ENCODE data around the gene POLR1E. TPM values are rescaled to one million over a fixed set of nuclear protein-coding genes. Genes with fewer than 3 reads are reported as not detected.

Gene POLR1E
- total and polyA plus RNA-seq, 4 donors = 4.9 to 25.5 (median 14.4) TPM

DNA sequence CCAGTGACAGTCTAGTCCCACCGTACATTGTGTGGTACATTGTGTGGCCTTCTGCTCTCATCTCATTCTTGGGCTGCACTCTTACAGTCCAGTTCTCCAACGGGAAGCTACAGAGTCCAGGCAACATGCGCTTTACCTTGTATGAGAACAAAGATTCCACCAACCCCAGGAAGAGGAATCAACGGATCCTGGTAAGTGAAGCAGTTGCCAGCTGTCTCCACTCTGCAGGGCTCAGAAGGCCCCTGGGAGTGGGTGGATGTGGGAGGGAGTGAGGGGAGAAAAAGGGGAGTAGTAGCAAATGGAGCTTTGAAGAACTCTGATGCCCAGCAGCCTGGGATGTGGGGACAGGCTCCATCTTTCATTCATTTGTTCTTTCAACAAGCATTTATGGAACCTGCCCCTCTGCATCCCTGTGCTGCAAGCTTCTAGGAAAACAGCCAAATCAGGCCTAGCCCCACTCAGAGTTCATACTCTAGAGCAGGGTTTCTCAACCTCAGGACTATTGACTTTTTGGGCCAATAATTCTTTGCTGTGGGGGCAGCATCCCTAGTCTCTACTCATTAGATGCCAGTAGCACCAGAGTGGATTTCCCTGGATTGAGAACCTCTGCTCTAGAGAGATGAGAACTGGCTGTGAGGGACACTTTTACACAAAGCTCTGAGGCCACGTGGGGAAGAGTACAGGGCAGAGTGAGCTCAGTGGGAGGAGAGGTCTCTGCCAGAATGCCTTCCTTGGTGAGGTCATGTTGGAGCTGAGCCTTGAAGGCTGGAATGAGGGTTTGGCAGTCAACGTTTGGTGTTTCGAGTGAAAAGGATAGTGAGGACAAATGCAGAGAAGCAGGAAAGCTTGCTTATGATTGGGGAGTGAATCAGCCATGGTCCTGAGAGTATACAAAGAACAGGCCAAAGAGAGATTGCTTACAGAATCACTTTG lies 1.1 kb downstream of the POLR1E start:
- DNase-seq (ENCODE audit: low spot score) = no peak
- TF ChIP-seq NR2F2 (IDR thresholded peaks at IDR 0.05) (no peak), EGR1 (IDR thresholded peaks at IDR 0.05; ENCODE audit: low read depth in 2 of 2) (peak in 1 of 2 donors; percentile 39), FOXA2 (IDR thresholded peaks at IDR 0.05) (peak; percentile 56), GABPA (IDR thresholded peaks at IDR 0.05 in 1 of 2, conservative IDR thresholded peaks at IDR 0.05 in 1 of 2) (peak in 1 of 2 donors; percentile 63), HNF4G (IDR thresholded peaks at IDR 0.05) (peak; percentile 41), TAF1 (conservative IDR thresholded peaks at IDR 0.05) (no peak), RAD21 (IDR thresholded peaks at IDR 0.05) (peak; percentile 54 to 63), JUND (IDR thresholded peaks at IDR 0.05) (peak in 1 of 2 donors; percentile 77), YY1 (IDR thresholded peaks at IDR 0.05) (peak; percentile 72), HNF4A (conservative IDR thresholded peaks at IDR 0.05) (peak; percentile 85 to 91), RXRA (IDR thresholded peaks at IDR 0.05) (peak; percentile 95 to 98), FOXA1 (IDR thresholded peaks at IDR 0.05) (no peak), SP1 (IDR thresholded peaks at IDR 0.05) (peak; percentile 80)
- TF ChIP-seq, protein P1, sequence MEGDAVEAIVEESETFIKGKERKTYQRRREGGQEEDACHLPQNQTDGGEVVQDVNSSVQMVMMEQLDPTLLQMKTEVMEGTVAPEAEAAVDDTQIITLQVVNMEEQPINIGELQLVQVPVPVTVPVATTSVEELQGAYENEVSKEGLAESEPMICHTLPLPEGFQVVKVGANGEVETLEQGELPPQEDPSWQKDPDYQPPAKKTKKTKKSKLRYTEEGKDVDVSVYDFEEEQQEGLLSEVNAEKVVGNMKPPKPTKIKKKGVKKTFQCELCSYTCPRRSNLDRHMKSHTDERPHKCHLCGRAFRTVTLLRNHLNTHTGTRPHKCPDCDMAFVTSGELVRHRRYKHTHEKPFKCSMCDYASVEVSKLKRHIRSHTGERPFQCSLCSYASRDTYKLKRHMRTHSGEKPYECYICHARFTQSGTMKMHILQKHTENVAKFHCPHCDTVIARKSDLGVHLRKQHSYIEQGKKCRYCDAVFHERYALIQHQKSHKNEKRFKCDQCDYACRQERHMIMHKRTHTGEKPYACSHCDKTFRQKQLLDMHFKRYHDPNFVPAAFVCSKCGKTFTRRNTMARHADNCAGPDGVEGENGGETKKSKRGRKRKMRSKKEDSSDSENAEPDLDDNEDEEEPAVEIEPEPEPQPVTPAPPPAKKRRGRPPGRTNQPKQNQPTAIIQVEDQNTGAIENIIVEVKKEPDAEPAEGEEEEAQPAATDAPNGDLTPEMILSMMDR (IDR thresholded peaks at IDR 0.05; ENCODE audit: low read depth, low read length, missing input control) = no peak
- TF ChIP-seq, protein P2, sequence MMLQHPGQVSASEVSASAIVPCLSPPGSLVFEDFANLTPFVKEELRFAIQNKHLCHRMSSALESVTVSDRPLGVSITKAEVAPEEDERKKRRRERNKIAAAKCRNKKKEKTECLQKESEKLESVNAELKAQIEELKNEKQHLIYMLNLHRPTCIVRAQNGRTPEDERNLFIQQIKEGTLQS (IDR thresholded peaks at IDR 0.05) = peak; percentile 54
- TF ChIP-seq, protein P3, sequence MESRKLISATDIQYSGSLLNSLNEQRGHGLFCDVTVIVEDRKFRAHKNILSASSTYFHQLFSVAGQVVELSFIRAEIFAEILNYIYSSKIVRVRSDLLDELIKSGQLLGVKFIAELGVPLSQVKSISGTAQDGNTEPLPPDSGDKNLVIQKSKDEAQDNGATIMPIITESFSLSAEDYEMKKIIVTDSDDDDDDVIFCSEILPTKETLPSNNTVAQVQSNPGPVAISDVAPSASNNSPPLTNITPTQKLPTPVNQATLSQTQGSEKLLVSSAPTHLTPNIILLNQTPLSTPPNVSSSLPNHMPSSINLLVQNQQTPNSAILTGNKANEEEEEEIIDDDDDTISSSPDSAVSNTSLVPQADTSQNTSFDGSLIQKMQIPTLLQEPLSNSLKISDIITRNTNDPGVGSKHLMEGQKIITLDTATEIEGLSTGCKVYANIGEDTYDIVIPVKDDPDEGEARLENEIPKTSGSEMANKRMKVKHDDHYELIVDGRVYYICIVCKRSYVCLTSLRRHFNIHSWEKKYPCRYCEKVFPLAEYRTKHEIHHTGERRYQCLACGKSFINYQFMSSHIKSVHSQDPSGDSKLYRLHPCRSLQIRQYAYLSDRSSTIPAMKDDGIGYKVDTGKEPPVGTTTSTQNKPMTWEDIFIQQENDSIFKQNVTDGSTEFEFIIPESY (IDR thresholded peaks at IDR 0.05) = peak; percentile 38
- TF ChIP-seq, protein P4, sequence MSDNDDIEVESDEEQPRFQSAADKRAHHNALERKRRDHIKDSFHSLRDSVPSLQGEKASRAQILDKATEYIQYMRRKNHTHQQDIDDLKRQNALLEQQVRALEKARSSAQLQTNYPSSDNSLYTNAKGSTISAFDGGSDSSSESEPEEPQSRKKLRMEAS (IDR thresholded peaks at IDR 0.05) = peak; percentile 68
- TF ChIP-seq, protein P5, sequence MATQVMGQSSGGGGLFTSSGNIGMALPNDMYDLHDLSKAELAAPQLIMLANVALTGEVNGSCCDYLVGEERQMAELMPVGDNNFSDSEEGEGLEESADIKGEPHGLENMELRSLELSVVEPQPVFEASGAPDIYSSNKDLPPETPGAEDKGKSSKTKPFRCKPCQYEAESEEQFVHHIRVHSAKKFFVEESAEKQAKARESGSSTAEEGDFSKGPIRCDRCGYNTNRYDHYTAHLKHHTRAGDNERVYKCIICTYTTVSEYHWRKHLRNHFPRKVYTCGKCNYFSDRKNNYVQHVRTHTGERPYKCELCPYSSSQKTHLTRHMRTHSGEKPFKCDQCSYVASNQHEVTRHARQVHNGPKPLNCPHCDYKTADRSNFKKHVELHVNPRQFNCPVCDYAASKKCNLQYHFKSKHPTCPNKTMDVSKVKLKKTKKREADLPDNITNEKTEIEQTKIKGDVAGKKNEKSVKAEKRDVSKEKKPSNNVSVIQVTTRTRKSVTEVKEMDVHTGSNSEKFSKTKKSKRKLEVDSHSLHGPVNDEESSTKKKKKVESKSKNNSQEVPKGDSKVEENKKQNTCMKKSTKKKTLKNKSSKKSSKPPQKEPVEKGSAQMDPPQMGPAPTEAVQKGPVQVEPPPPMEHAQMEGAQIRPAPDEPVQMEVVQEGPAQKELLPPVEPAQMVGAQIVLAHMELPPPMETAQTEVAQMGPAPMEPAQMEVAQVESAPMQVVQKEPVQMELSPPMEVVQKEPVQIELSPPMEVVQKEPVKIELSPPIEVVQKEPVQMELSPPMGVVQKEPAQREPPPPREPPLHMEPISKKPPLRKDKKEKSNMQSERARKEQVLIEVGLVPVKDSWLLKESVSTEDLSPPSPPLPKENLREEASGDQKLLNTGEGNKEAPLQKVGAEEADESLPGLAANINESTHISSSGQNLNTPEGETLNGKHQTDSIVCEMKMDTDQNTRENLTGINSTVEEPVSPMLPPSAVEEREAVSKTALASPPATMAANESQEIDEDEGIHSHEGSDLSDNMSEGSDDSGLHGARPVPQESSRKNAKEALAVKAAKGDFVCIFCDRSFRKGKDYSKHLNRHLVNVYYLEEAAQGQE (IDR thresholded peaks at IDR 0.05) = no peak
- 13% methylated on average over 7 of the region's 7 CpGs for WGBS
- H3K36me3 ChIP-seq (ENCODE audit: control insufficient read depth in 4 of 4, insufficient read depth in 3 of 4, low read depth in 1 of 4, low read length in 3 of 4) = peaks cover 2 to 23% (median 15%) of the 10 kb centered on the region in 4 donors
- H3K4me3 ChIP-seq (ENCODE audit: low read depth in 1 of 3, low read length in 3 of 3) = peak overlapping the region; percentile 85 to 99 (median 91)
- no peaks in the 10 kb centered on the region for H3K9me3 ChIP-seq (ENCODE audit: control insufficient read depth in 4 of 4, low read length in 3 of 4)
- no peaks in the 10 kb centered on the region for H3K27me3 ChIP-seq (ENCODE audit: control insufficient read depth in 4 of 4, insufficient read depth in 4 of 4, low read length in 3 of 4)
- peak overlapping the region; percentile 79 to 80 for H3K9ac ChIP-seq (ENCODE audit: low read depth in 1 of 2, low read length in 2 of 2)
- peaks cover 14 to 32% (median 23%) of the 10 kb centered on the region in 4 donors for H3K4me1 ChIP-seq (ENCODE audit: control insufficient read depth in 4 of 4, insufficient read depth in 4 of 4, low read length in 3 of 4)
- peak overlapping the region; percentile 58 to 90 for H3K27ac ChIP-seq (ENCODE audit: low read depth in 1 of 2, low read length in 2 of 2)
